Epithelial cell of prostate (primary cell): ENCODE measurements around the gene PLPP1.
A peak's percentile ranks its signal among the peaks of the same experiment; 100 is the strongest.
"Not testable (repeated sequence)": the region's sequence is repeated elsewhere in the genome, so short reads cannot be mapped to it uniquely, and the experiment has no call there.

ENCODE experiments used
- DNase-seq: peaks from one replicate; pipeline ENCODE4 v3.0.0-alpha.2; 2011; ENCODE audit warnings: low read depth, low spot score
- H3K27ac ChIP-seq: fragments of 450-650 bp; 2 replicates; pipeline ENCODE4 v1.5.1; 2017; ENCODE audit warnings: mild to moderate bottlenecking

Gene PLPP1

DNA sequence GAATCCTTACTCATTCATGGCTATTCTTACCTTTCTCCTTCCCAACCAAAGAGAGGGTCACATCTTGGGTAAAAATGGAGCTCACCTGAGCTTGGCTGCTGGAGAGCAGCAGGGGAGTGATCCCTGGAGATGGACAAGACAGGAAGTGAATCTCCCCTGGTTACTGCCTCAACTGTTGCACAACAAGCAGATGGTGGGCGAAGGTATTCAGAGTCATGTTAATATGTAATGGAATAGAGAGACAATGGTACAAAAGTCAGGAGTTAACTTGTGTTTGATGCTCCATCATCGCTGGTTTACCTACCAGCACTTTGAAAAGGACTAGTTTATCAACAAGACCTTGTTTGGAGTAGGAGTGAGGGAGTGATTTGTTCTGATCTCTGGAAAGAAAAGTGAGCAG lies 13.0 kb upstream of the PLPP1 start:
- DNase-seq, result no peak
- H3K27ac ChIP-seq, result no peak overlapping the region

DNA sequence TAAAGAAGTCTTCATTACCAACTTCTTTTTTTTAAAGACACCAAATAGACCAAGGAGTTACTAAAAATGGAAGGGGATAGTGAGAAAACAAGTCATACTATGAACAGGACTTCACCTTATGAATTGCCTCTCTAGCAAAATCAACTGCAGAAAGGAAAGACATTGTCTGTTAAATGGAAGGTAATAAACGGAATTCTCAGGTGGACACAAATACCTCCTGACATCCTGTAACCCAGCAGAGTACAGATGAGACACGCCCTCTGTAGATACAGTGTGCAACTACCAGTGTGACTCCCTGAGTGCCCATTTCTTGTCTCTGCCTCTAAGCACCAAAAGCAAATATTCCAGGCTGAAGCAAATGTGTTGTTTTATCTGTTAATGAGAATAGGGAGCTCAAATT lies 12.2 kb upstream of the PLPP1 start:
- no peak overlapping the region for H3K27ac ChIP-seq
- DNase-seq, result no peak

DNA sequence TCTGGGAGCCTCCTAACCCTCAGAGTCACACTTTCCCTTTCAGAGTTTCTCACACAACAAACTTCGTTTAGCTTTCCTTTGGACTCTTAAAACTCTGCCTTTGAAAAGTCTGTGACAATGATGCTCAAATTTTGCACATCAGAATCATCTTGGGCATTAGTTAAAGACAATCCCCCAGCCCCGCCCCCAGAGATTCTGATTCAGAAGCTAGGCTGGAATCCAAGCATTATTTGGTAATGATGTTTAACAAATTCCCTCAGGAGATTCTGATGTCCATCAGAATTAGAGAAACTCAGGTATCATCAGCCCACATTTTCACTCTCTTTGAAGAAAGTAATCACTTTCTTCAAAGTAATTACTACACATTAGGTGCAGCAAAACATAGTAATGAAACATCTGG lies 9.6 kb upstream of the PLPP1 start:
- no peak overlapping the region for H3K27ac ChIP-seq
- no peak for DNase-seq

DNA sequence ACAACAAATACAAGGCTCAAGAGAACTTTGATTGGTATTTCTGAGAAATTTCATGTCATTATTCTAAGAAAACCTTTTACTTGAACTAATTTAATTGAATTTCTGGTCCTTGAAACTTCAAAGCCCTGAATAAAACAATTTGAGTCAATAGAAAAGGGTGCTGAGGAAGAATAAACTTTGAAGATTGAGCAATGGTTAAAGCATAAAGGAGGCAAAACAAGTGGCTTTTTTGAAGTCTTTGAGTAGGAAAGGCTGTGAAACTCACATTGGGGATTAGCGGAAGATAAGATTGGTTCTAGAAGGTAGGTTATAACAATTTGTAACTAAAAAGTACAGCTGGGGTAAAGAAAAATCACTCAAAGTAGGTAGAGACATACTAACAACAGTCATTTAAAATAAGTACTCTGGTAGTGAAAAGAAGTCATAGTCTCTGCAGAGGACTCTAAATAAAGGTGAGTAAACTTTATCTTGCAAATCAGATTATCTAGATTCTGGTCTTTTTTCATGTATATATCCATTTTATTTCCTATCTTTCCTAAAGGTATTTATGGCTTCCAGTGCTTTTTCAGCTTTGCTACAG lies 6.4 kb upstream of the PLPP1 start:
- no peak for DNase-seq
- H3K27ac ChIP-seq, result no peak overlapping the region

DNA sequence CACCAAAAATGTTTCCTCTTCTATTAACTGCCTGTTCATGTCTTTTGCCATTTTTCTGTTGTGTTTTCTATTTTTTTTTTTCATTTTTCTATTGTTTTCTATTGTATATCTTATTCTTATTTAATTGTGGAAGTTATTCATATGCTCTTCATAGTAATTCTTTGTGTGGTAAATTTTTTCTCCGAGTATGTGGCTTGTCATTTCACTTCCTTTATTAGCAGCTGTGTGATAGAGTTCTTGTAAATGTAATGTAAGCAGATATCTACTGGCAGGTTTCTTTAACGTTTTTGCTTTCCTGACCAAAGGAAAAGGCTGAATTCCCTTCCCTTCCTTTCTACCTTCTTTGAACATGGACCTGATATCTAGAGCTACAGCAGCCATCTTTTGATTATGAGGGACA lies 5.8 kb upstream of the PLPP1 start:
- no peak for DNase-seq
- H3K27ac ChIP-seq, result no peak overlapping the region

DNA sequence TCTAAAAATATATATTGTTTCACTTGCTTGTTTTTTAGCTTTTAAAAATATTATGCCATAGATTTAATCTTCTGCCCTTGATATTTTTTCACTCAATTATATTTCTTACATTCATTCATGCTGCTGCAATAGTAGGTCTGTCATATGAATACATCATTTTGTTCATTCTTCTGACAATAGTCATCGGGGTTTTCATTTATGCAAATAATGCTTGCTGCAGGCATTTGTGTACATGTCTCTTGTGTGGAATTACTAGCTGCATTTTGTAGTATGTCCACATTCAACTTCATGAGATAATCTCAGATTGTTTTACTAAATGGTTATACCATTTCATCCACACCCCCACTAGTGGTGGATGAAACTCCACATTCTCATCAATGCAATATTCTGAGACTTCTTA lies 5.3 kb upstream of the PLPP1 start:
- no peak overlapping the region for H3K27ac ChIP-seq
- DNase-seq, result no peak

DNA sequence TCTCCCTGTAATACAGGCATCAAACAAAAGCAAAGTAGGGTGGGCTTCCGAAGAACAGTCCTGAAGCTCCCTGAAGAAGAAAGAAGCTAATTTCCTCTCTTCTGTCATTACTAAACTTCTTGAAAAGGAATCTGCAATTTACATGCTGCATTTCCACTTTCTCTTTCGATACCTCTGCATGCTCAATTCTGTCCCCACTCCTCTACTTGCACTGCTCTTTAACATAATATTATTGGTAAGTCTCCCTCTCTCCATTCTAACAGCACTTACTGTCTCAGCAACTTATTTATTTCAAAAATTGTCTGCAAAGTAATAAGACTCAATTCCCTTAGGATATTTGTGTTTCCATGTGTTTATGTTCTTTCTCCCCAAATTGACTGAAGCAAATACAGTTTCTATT lies 3.9 kb upstream of the PLPP1 start:
- no peak for DNase-seq
- H3K27ac ChIP-seq, result no peak overlapping the region

DNA sequence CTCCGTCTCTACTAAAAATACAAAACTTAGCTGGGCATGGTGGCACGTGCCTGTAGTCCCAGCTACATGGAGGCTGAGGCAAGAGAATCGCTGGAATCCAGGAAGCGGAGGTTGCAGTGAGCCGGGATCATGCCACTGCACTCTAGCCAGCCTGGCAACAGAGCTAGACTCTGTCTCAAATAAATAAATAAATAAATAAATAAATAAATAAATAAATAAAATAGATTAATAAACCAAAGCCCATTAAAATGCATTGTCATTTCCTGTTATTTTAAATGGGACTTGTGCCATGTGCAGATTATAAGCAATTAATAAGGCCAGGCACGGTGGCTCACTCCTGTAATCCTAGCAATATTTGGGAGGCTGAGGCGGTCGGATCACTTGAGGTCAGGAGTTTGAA lies 2.6 kb upstream of the PLPP1 start:
- not testable (repeated sequence) for H3K27ac ChIP-seq, DNase-seq

DNA sequence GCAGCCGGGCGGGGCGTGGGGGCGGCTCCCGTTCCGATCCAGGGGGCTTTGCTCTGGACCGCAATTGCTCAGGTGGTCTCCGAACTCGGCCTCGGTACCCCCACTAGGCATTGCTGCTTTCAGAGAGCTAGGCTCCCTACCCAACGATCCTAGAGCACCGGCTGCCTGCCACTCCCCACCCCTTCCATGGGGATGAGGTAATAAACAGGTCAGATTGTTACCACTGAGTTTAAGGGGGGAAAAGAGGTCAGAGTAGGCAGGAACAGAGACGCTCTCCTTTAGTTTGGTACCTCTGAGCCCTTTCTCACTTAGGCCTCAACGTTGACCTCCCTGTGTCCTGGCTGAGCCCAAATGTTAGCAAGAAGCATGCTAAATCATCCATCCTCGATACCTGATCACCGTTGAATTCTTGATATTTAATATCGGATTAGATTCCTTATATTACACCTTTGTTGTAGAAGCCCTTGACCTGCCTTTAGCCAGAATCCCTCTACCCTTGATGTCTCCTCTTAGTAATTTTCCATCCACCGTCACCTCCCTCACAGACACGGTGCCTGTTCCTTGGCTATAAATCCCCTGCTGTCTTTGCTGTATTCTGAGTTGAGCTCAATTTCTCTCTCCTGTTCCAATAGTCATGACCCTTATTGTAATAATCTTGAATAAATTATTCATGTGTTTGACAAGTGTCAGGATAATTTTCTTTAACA lies 588 bp upstream of the PLPP1 start:
- DNase-seq, result no peak
- peak overlapping the region; percentile 72 for H3K27ac ChIP-seq

DNA sequence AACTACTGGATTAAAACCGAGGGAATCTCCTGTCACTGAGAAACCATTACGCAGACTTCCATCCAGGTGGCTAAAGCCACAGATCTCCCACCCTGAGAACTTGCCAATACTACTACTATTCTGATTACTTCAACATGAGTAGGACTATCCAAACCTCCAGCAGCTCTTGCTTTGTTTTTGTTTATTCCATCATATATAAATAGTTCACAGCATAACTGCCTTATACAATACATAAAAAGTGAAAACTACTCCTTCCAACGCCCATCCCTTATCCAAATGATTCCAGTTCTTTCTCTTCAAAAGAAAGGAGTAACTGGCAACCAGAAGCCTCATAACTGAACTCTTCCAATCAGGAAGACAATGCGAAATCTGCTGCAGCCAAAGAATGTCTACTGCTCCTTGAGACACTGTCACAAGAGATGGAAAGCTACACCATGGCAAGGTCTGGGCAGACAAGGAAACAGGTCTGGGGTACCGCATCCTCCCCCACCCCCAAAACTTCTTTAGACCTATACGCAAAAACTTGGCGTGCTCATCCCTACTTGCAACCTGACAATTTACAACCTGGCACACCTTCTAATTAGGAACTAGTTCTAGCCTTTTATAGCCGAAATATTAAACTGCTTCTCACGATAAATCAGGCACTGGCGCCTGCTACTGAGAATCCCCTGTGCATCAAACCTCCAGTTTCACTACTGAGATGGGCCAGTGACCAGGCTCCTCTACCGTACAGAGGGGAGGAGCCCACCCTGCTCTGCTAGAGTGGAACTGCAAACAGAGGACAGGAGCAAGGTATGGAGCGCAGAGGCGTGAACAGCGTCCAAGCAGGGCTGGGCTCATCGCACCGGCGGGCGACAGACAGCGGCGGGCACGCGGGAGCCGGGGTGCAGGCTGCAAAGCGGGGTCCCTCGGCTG lies 986 bp downstream of the PLPP1 start:
- peak overlapping the region; percentile 72 for H3K27ac ChIP-seq
- DNase-seq, result no peak

DNA sequence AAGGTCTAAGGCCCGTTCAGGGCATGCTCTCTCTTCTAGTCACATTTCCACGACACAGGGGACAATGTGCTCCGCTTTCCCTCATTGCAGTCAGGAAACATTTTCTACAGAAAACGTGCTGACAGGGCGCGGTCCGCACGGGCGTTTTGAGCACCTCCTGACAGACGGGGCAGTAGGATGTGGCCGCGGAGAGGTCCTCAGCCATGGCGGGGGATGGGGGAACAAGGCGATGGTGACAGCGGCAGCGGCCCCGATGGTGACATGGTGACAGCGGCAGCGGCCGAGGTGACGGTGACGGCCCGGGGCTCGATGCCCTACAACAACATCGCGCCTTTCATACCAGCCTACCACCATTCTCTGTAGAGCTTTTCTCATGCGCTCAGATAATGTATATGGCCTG lies 4.1 kb downstream of the PLPP1 start:
- no peak for DNase-seq
- H3K27ac ChIP-seq, result no peak overlapping the region

DNA sequence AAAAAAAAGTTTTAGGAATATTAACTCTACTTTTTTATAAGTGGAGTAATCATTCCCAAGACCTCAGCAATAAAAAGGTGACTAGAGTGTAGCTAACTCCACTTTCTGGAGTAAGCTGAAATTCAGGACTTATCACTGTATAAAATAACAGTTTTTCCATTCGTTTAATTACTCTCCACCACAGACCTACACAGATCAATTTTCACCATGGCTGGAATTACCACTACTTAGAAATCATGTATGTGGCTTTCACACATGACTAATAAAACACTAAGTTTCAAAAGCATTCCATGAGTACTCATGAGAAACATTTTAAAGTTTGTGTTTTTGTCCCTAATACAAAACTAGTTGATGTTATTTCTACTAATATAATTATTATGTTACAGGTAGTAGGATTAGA lies 9.9 kb downstream of the PLPP1 start:
- no peak for DNase-seq
- H3K27ac ChIP-seq, result no peak overlapping the region

DNA sequence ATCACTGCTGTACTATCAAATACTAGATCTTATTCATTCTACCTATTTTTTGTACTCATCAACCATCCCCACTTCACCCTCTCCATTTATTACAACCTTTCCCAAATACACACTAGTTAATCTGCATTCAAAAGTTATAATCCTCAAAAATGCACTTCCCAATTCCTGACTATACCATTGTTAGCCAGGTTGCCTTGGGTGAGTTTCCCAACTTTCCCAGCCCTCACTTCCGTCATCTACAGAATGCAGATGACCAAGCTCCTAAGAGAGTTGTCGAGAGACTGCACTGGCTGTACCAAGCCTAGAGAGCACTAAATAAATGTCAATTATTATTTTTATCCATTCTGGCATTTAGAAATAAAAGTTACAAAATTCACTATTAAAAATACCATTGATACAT lies 11.5 kb downstream of the PLPP1 start:
- H3K27ac ChIP-seq, result no peak overlapping the region
- no peak for DNase-seq

DNA sequence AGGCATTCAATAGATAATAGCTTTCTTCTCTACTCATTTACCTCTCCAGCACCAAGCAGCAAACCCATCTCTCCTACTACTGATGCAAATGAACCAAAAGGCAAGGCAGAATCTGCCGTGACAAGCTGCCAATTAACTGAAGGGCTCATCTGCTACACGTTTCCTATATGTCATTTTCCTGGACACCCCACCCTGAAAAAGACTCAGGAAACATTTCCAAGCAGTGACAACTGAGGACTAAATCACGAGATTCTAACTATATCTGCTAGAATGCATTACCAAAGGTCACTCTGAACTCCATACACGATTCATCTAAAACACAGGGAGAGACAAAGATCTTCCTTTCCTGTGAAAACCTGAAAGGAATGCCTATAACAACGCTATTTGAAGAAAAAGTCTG lies 12.9 kb downstream of the PLPP1 start:
- no peak overlapping the region for H3K27ac ChIP-seq

DNA sequence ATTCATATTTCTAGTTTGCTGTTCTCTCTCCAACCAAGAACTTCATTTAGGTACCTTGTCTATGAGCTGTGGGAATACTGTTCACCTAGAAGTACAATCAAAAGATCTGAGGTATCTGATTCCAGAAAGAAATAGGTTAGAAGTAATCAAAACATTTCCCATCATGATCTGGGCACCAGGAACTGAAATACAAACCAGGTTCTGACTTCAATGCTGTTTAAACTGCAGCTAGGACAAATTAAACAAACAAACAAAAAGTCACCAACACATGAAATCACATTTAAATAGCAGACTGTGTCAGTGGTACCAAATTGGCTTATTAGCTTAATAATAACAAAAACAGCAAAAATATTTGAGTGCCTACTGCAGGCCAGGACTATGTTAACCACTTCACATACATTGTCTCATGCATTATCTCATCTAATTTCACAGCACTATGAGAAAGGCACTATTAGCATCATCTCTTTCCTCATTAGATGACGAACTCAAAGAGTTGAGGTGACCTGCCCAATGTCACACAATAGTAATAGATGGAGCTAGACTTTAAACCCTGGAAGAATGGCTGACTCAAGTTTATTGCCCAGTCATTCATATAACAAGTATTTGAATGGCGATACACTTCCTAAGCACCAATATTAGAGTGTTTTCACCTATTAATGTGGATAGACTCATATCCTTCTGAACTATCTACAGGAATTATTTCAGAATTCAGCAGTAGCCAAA lies 14.5 kb downstream of the PLPP1 start:
- DNase-seq, result no peak
- no peak overlapping the region for H3K27ac ChIP-seq

More for the DNA sequence above, 12.9 kb downstream of the PLPP1 start:
- DNase-seq, result no peak

DNA sequence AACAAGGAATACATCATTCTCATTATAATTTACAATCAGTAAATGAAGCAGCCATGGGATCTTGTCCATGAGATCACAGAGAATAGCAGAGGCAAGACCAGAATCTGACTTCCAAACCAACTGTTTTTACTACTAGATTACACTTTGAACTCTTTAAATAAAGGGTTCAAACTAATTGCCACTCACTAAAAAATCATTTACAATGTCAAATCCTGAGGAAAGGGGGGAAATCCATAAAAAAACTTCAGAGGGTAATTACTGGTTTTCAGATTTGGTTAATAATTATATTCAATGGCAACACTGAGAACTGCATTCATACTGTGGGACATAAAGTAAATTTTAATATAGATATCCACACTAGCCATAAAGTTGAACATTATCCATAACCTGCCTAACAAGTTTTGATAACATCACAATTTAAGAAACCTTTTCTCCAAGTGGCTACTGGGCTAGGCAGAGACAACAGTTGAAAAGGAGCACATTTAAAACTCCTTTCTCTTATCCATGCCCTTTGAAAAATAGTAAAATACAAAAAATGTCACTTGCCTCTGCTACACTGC lies 15.9 kb downstream of the PLPP1 start:
- H3K27ac ChIP-seq, result no peak overlapping the region
- DNase-seq, result no peak

DNA sequence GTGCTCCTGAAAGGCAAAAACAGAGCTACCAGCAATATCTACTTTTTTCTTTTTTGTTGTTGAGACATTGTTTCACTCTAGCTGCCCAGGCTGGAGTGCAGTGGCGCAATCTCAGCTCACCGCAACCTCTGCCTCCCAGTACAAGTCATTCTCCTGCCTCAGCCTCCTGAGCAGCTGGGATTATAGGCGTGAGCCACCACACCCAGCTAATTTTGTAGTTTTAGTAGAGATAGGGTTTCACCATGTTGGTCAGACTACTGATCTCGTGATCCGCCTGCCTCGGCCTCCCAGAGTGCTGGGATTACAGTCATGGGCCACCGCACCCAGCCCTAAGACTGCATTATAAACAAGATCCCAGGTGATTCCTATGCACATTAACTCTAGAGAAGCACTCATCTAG lies 17.0 kb downstream of the PLPP1 start:
- no peak overlapping the region for H3K27ac ChIP-seq
- no peak for DNase-seq

DNA sequence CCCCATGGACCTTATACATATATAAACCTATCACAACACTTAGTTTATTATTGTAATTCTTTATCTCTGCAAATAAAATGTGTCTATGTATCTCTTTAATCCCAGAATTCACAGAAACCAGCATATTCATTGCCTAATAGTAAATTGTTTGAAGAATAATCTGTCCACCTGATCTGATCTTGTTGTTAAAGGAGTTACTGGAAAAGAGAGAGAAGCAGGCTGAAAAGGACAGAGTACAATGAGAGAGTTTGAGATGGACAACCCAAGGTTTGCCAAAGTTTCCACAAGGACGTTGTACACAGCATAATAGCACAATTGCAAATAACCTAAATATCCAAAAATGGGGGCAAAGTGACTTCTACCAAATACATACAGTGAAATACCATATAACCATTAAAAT lies 23.8 kb downstream of the PLPP1 start:
- no peak overlapping the region for H3K27ac ChIP-seq
- no peak for DNase-seq

DNA sequence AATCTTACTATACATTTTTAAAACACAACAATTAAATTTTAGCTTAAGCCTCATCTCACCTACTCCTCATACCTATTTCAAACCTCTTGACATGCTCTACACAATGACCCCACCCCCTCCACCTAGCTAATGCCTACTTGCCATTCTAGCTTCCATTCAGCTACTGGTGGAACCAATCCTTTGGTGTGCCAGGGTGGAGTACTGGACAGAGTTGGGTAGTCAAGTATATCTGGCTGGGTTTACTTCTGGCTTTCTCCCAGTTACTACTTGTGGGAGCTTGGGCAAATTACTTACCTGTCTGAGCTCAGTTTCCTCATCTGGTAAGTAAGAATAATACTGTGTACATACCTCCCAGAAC lies 24.3 kb downstream of the PLPP1 start:
- no peak overlapping the region for H3K27ac ChIP-seq
- no peak for DNase-seq

DNA sequence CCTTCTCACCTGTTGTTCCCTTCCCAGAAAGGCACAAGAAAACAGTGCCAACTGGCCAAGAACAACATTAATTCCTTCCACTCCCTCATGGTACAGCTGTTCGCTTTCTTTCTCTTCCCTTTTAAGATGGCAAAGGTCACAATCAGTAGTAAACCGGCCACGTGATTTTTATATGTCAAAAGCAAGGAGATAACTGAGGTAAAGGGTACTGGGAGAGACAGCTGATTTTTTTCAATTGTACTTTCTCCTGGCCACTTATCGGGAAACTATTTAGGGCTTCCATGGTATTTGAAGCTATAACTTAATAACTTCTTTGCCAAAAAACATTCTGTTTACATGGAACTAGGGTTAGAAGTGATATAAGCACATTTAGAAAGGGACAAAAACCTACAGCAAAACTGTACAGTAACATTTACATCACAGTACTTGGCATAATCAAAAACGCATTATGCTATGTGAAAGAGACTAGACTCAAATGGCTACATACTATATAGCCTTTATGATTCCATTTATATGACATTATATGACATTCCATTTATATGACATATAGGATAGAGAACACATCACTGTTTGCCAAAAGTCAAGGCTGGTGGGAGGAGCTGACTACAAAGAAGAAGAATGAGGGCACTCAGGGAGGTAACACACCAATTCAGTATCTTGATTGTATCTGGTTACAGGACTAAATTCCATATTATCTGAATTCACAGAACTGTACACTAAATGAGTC lies 24.8 kb downstream of the PLPP1 start:
- no peak for DNase-seq
- H3K27ac ChIP-seq, result no peak overlapping the region
